OCI-LY3 (cell line): ENCODE data around the gene COPG1.
A peak's percentile ranks its signal among the peaks of the same experiment; 100 is the strongest.

ENCODE experiments used
- H2AFZ ChIP-seq: fragments of 200-600, 300-600 bp; shearing (Covaris generic); 2 replicates; pipeline ENCODE4 v1.6.0; 2014; ENCODE audit warnings: antibody characterized with exemption, low read depth, low read length
- H3K27ac ChIP-seq: fragments of 200-600, 300-600 bp; sonication (generic); 2 replicates; pipeline ENCODE4 v1.5.1; 2014; ENCODE audit warnings: mild to moderate bottlenecking, low read length, moderate library complexity, mixed read lengths
- H3K27me3 ChIP-seq: fragments of 200-600, 300-600 bp; sonication (generic); 2 replicates; pipeline ENCODE4 v1.6.1; 2014; ENCODE audit warnings: low read depth, low read length, mixed read lengths
- H3K36me3 ChIP-seq: fragments of 200-600, 300-600 bp; sonication (generic); replicated peaks from 2 replicates; pipeline ENCODE3; 2014; ENCODE audit warnings: low read depth, low read length, mixed read lengths
- H3K4me1 ChIP-seq: fragments of 300-600, 200-600 bp; sonication (generic); 2 replicates; pipeline ENCODE4 v1.6.1; 2014; ENCODE audit warnings: low read length, mixed read lengths
- H3K4me2 ChIP-seq: fragments of 200-600, 300-600 bp; sonication (generic); 2 replicates; pipeline ENCODE4 v1.6.1; 2014; ENCODE audit warnings: low read length, mixed read lengths
- H3K4me3 ChIP-seq: fragments of 300-600, 200-600 bp; sonication (generic); 2 replicates; pipeline ENCODE4 v1.5.1; 2014; ENCODE audit warnings: antibody characterized with exemption, mild to moderate bottlenecking, low read length, moderate library complexity
- H3K79me2 ChIP-seq: fragments of 300-600, 200-600 bp; shearing (Covaris generic); 2 replicates; pipeline ENCODE4 v1.6.1; 2014; ENCODE audit warnings: mild to moderate bottlenecking, low read length, mixed read lengths
- H3K9ac ChIP-seq: fragments of 300-600, 200-600 bp; shearing (Covaris generic); 2 replicates; pipeline ENCODE4 v1.6.0; 2014; ENCODE audit warnings: mild to moderate bottlenecking, low read length, moderate library complexity
- H3K9me3 ChIP-seq: fragments of 200-600, 300-600 bp; shearing (Covaris generic); 2 replicates; pipeline ENCODE4 v1.6.1; 2014; ENCODE audit warnings: low read length, mixed read lengths; ENCODE audit not compliant: insufficient read depth
- H4K20me1 ChIP-seq: fragments of 200-600, 300-600 bp; sonication (generic); 2 replicates; pipeline ENCODE4 v1.6.1; 2016; ENCODE audit warnings: low read length, mixed read lengths; ENCODE audit not compliant: insufficient read depth
- CTCF ChIP-seq: fragments of 200-600, 300-600 bp; sonication (generic); IDR thresholded peaks from 2 replicates; pipeline ENCODE4 v1.5.1; 2014; ENCODE audit warnings: antibody characterized with exemption, low read length, low read depth
- EZH2phosphoT487 ChIP-seq: fragments of 200-600 bp; shearing (Covaris generic); IDR thresholded peaks from 2 replicates; pipeline ENCODE4 v1.6.1; 2018; ENCODE audit warnings: antibody characterized with exemption, mixed run types, low read depth

COPG1 gene

GRCh38 chr3:129304962-129305222, 55.5 kb downstream of the COPG1 start:
- Histone ChIP-seq H3K27ac (no peak overlapping the region), H3K9me3 (no peaks in the 10 kb centered on the region), H3K27me3 (peaks cover 46% of the 10 kb centered on the region), H4K20me1 (no peaks in the 10 kb centered on the region), H2AFZ (no peak overlapping the region), H3K4me1 (peaks cover 19% of the 10 kb centered on the region), H3K4me3 (no peak overlapping the region), H3K9ac (no peak overlapping the region), H3K79me2 (no peaks in the 10 kb centered on the region), H3K4me2 (no peak overlapping the region), H3K36me3 (no peaks in the 10 kb centered on the region)
- TF ChIP-seq CTCF, result no peak
- TF ChIP-seq EZH2phosphoT487, result no peak

GRCh38 chr3:129305592-129306091, 56.2 kb downstream of the COPG1 start:
- no peak for TF ChIP-seq EZH2phosphoT487
- no peak for TF ChIP-seq CTCF
- no peaks in the 10 kb centered on the region for H3K9me3 ChIP-seq
- peaks cover 48% of the 10 kb centered on the region for H3K27me3 ChIP-seq
- no peaks in the 10 kb centered on the region for H3K36me3 ChIP-seq
- H3K4me2 ChIP-seq, result peak overlapping the region; percentile 62
- no peaks in the 10 kb centered on the region for H4K20me1 ChIP-seq
- H3K4me3 ChIP-seq, result peak overlapping the region; percentile 65
- H3K79me2 ChIP-seq, result no peaks in the 10 kb centered on the region
- H3K27ac ChIP-seq, result no peak overlapping the region
- H2AFZ ChIP-seq, result peak overlapping the region; percentile 26; the same call in 1 of the 2 replicates
- peak overlapping the region; percentile 23; the same call in 1 of the 2 replicates for H3K9ac ChIP-seq
- H3K4me1 ChIP-seq, result peaks cover 26% of the 10 kb centered on the region

GRCh38 chr3:129308636-129309035, 59.2 kb downstream of the COPG1 start:
- Histone ChIP-seq H4K20me1 (no peaks in the 10 kb centered on the region), H3K4me1 (peaks cover 27% of the 10 kb centered on the region), H3K9me3 (no peaks in the 10 kb centered on the region), H3K9ac (no peak overlapping the region), H2AFZ (no peak overlapping the region), H3K79me2 (no peaks in the 10 kb centered on the region), H3K4me2 (no peak overlapping the region), H3K36me3 (no peaks in the 10 kb centered on the region), H3K4me3 (no peak overlapping the region), H3K27ac (no peak overlapping the region), H3K27me3 (peaks cover 46% of the 10 kb centered on the region)
- no peak for TF ChIP-seq CTCF
- TF ChIP-seq EZH2phosphoT487, result no peak

GRCh38 chr3:129310111-129311011, 61.0 kb downstream of the COPG1 start:
- H3K4me3 ChIP-seq, result no peak overlapping the region
- no peaks in the 10 kb centered on the region; the same call in 1 of the 2 replicates for H4K20me1 ChIP-seq
- H3K36me3 ChIP-seq, result no peaks in the 10 kb centered on the region
- TF ChIP-seq EZH2phosphoT487, result no peak
- peaks cover 24% of the 10 kb centered on the region for H3K4me1 ChIP-seq
- no peak overlapping the region for H3K27ac ChIP-seq
- H3K9ac ChIP-seq, result no peak overlapping the region
- H3K9me3 ChIP-seq, result no peaks in the 10 kb centered on the region
- H3K79me2 ChIP-seq, result no peaks in the 10 kb centered on the region
- no peak overlapping the region for H2AFZ ChIP-seq
- H3K27me3 ChIP-seq, result peaks cover 32% of the 10 kb centered on the region
- H3K4me2 ChIP-seq, result no peak overlapping the region
